IMR-90 (cell line): ENCODE measurements around the gene KCNMA1. TPM values are rescaled to one million over a fixed set of nuclear protein-coding genes. Genes with fewer than 3 reads are reported as not detected.

Experiments used
- ATAC-seq: fragments of 200-7000 bp; cut with Tn5 transposase; 2 replicates; pipeline ENCODE4 v1.9.1; 2020; ENCODE audit warnings: low read depth, mild to moderate bottlenecking, moderate library complexity
- BruUV-seq: library from RNA; stranded (reverse); fragments of 400-500 nt; replicated peaks from 2 replicates; lab custom pipeline; 2021; lab: Mats Ljungman, UMichigan
- CTCF ChIA-PET: fragments of 300-600 bp; formaldehyde crosslinking; extraction: SDS; loops from one replicate; lab custom pipeline; 2021; ENCODE audit warnings: antibody characterized with exemption; lab: Yijun Ruan, JAX
- POLR2A ChIA-PET: fragments of 300-600 bp; sonication (Branson Sonifier 250); formaldehyde crosslinking; loops from one replicate; lab custom pipeline; 2022; ENCODE audit warnings: antibody characterized with exemption; ENCODE audit not compliant: unreplicated experiment; lab: Charles Lee
- DNase-seq: peaks from one replicate; pipeline ENCODE4 v3.0.0; 2013
- H2AFZ ChIP-seq: replicated peaks from 2 replicates; pipeline ENCODE3; 2013; ENCODE audit warnings: low read length, mild to moderate bottlenecking; ENCODE audit not compliant: poor library complexity
- H2AK5ac ChIP-seq: 2 replicates; pipeline ENCODE4 v1.6.1; 2013; ENCODE audit warnings: low read depth, low read length, inconsistent platforms
- H2AK9ac ChIP-seq: replicated peaks from 2 replicates; pipeline ENCODE3; 2013; ENCODE audit warnings: mild to moderate bottlenecking, low read depth, low read length, moderate library complexity; ENCODE audit not compliant: poor library complexity
- H2BK120ac ChIP-seq: 2 replicates; pipeline ENCODE4 v1.6.1; 2013; ENCODE audit warnings: low read depth, low read length, inconsistent platforms
- H2BK15ac ChIP-seq: 3 replicates; pipeline ENCODE4 v1.6.1; 2013; ENCODE audit warnings: low read depth, low read length, inconsistent platforms
- H2BK20ac ChIP-seq: 2 replicates; pipeline ENCODE4 v1.6.1; 2013; ENCODE audit warnings: low read depth, mild to moderate bottlenecking, inconsistent platforms, low read length, moderate library complexity
- H2BK5ac ChIP-seq: 2 replicates; pipeline ENCODE4 v1.6.1; 2013; ENCODE audit warnings: mild to moderate bottlenecking, low read depth, low read length, inconsistent platforms; ENCODE audit not compliant: poor library complexity, severe bottlenecking
- H3K14ac ChIP-seq: replicated peaks from 2 replicates; pipeline ENCODE4 v1.6.1; 2013; ENCODE audit warnings: low read depth, low read length, inconsistent platforms
- H3K18ac ChIP-seq: 2 replicates; pipeline ENCODE4 v1.6.1; 2013; ENCODE audit warnings: low read depth, low read length, control low read depth
- H3K23ac ChIP-seq: 2 replicates; pipeline ENCODE4 v1.6.1; 2013; ENCODE audit warnings: low read depth, low read length, inconsistent platforms
- H3K27ac ChIP-seq: 2 replicates; pipeline ENCODE4 v1.5.1; 2013; ENCODE audit warnings: mild to moderate bottlenecking, control low read depth, low read length; ENCODE audit not compliant: insufficient read depth
- H3K27me3 ChIP-seq: 2 replicates; pipeline ENCODE4 v1.6.1; 2013; ENCODE audit warnings: low read length; ENCODE audit not compliant: control insufficient read depth, insufficient read depth
- H3K36me3 ChIP-seq: 2 replicates; pipeline ENCODE4 v1.6.1; 2013; ENCODE audit warnings: low read length, mixed read lengths; ENCODE audit not compliant: control insufficient read depth, insufficient read depth
- H3K4ac ChIP-seq: 2 replicates; pipeline ENCODE4 v1.6.1; 2013; ENCODE audit warnings: low read depth, low read length, inconsistent platforms
- H3K4me1 ChIP-seq: 2 replicates; pipeline ENCODE4 v1.6.1; 2013; ENCODE audit warnings: low read length, mixed read lengths; ENCODE audit not compliant: control insufficient read depth, insufficient read depth
- H3K4me2 ChIP-seq: 2 replicates; pipeline ENCODE4 v1.6.1; 2013; ENCODE audit warnings: low read depth, mild to moderate bottlenecking, control low read depth, low read length, moderate library complexity
- H3K4me3 ChIP-seq: 2 replicates; pipeline ENCODE4 v1.5.1; 2013; ENCODE audit warnings: low read depth, mild to moderate bottlenecking, control low read depth, low read length, moderate library complexity; ENCODE audit not compliant: insufficient read depth
- H3K56ac ChIP-seq: 2 replicates; pipeline ENCODE4 v1.6.1; 2013; ENCODE audit warnings: low read length, inconsistent platforms; ENCODE audit not compliant: insufficient read depth; ENCODE audit errors: extremely low read depth
- H3K79me1 ChIP-seq, 2 experiments: 2 replicates each; pipeline ENCODE4 v1.6.1; 2013; ENCODE audit warnings: low read length in 2 of 2, inconsistent platforms in 1 of 2, low read depth in 1 of 2
- H3K9ac ChIP-seq: 2 replicates; pipeline ENCODE4 v1.6.1; 2013; ENCODE audit warnings: low read depth, low read length, control low read depth
- H3K9me1 ChIP-seq: 2 replicates; pipeline ENCODE4 v1.6.1; 2013; ENCODE audit warnings: low read length, inconsistent platforms; ENCODE audit not compliant: insufficient read depth
- H3K9me3 ChIP-seq: 2 replicates; pipeline ENCODE4 v1.6.1; 2013; ENCODE audit warnings: low read length; ENCODE audit not compliant: control insufficient read depth, insufficient read depth
- H4K20me1 ChIP-seq: 2 replicates; pipeline ENCODE4 v1.6.1; 2013; ENCODE audit warnings: low read length, inconsistent platforms; ENCODE audit not compliant: insufficient read depth
- H4K5ac ChIP-seq: 2 replicates; pipeline ENCODE4 v1.6.1; 2013; ENCODE audit warnings: mild to moderate bottlenecking, low read depth, low read length, control low read depth
- H4K8ac ChIP-seq, 2 experiments: 2 replicates each; pipeline ENCODE4 v1.6.1; 2013; ENCODE audit warnings: low read depth in 2 of 2, low read length in 2 of 2, control low read depth in 1 of 2, inconsistent platforms in 1 of 2
- H4K91ac ChIP-seq: 2 replicates; pipeline ENCODE4 v1.6.1; 2013; ENCODE audit warnings: low read depth, low read length, inconsistent platforms; ENCODE audit not compliant: insufficient read depth
- MAZ ChIP-seq: IDR thresholded peaks from 2 replicates; pipeline ENCODE4 v1.6.1; 2012; ENCODE audit warnings: low read depth, mild to moderate bottlenecking, low read length, improper control_type of control experiment, moderate library complexity, borderline replicate concordance
- POLR2A ChIP-seq: IDR thresholded peaks from 2 replicates; pipeline ENCODE4 v1.6.1; 2012; ENCODE audit warnings: mild to moderate bottlenecking, low read depth, low read length
- SMC3 ChIP-seq: fragments of 150-350 bp; IDR thresholded peaks from 2 replicates; pipeline ENCODE4 v1.6.1; 2016; ENCODE audit warnings: low read depth, mild to moderate bottlenecking, antibody characterized with exemption, low read length, moderate library complexity
- WGBS, 2 experiments: methylation state at CpG; one replicate each; pipeline versions ENCODE4 v1.1.5 to v1.1.7; 2013; ENCODE audit warnings: missing lambda C conversion rate in 2 of 2; ENCODE audit not compliant: insufficient read length in 1 of 2; ENCODE audit errors: extremely low coverage in 2 of 2; 5-methylcytosine and 5-hydroxymethylcytosine counted together
- dilution Hi-C: fragments of 300-500 bp; cut with HindIII; formaldehyde crosslinking; loops from one replicate; pipeline ENCODE4 v1.14.3; 2018; ENCODE audit warnings: low sequenced_read_pairs; ENCODE audit not compliant: unreplicated experiment
- in situ Hi-C: fragments of 300-500 bp; cut with MboI; formaldehyde crosslinking; loops from 3 replicates; pipeline ENCODE4 v1.14.3; 2019; ENCODE audit warnings: low sequenced_read_pairs, inconsistent platforms, mixed read lengths
- intact Hi-C: fragments of 100-400 bp; cut with micrococcal nuclease; formaldehyde crosslinking; loops from 2 replicates; pipeline ENCODE4 v1.10.0; 2022
- polyA plus RNA-seq, 3 experiments: library from polyadenylated mRNA; depleted of rRNA; stranded (reverse); fragments of >200 nt; gene quantifications; 2 replicates each; pipeline ENCODE4 v1.2.3, GENCODE V29; 2012; ENCODE audit warnings: low replicate concordance in 1 of 3
- total RNA-seq: library from RNA; depleted of rRNA; stranded (reverse); fragments of >200 nt; gene quantifications from 2 replicates; pipeline ENCODE4 v1.2.3, GENCODE V29; 2012

The KCNMA1 gene
- total and polyA plus RNA-seq, 2 of the 4 experiments (the other 2 are of a cell fraction), result 25.6 to 29.6 TPM

- Histone ChIP-seq H4K20me1 (no peaks in the 10 kb centered on the region), H2BK20ac (0 out of 2 replicates have a peak overlapping the region, but pooled peaks have one; percentile 19), H3K9me1 (peaks cover 8% of the 10 kb centered on the region), H3K14ac (no peak overlapping the region), H3K27ac (no peak overlapping the region), H2AK9ac (no peak overlapping the region), H4K8ac (no peak overlapping the region), H3K18ac (no peak overlapping the region), H3K4me1 (peaks cover 21% of the 10 kb centered on the region), H3K27me3 (no peaks in the 10 kb centered on the region), H2BK120ac (no peak overlapping the region), H3K56ac (no peak overlapping the region), H3K4ac (0 out of 2 replicates have a peak overlapping the region, but pooled peaks have one; percentile 3), H3K23ac (no peak overlapping the region), H2BK5ac (no peak overlapping the region), H2AFZ (no peak overlapping the region), H3K36me3 (no peaks in the 10 kb centered on the region), H3K4me2 (no peak overlapping the region), H4K91ac (no peak overlapping the region), H2AK5ac (peak overlapping the region; percentile 21; the same call in 1 of the 2 replicates), H3K79me1 (no peaks in the 10 kb centered on the region), H2BK15ac (peak overlapping the region; percentile 18; the same call in 1 of the 3 replicates), H3K9me3 (no peaks in the 10 kb centered on the region), H3K4me3 (no peak overlapping the region), H3K9ac (no peak overlapping the region), H4K5ac (no peak overlapping the region)
- DNase-seq (no peak), ATAC-seq (no peak)
- intact Hi-C loops, result no loop called here
- WGBS, 2 experiments, result no CpG with 5 or more reads among the region's 2 CpGs
- no TSS peak for BruUV-seq
- TF ChIP-seq SMC3 (no peak), MAZ (no peak), POLR2A (no peak)
- POLR2A ChIA-PET, result no interaction called here
- in situ Hi-C loops, result no loop called here
- dilution Hi-C loops, result no loop called here
- CTCF ChIA-PET, result no interaction called here
Observed at GRCh38 chr10:77244286-77244685, 393.3 kb downstream of the KCNMA1 start.
